Measurements from ENCODE around the gene OR8G1. TPM values are rescaled to one million over a fixed set of nuclear protein-coding genes. Genes with fewer than 3 reads are reported as not detected.

Gene OR8G1
- total RNA-seq, 1 experiment from 2014 or later, result not detected

GRCh38 chr11:124199702-124200101 lies 41.2 kb upstream of the OR8G1 start:
- DNase-seq (ENCODE audit: low read depth, low spot score) (no peak), ATAC-seq (no peak)
- ChIA-PET POLR2A (no interaction called here), CTCF (no interaction called here)
- Histone ChIP-seq H3K4me3 (ENCODE audit: low read depth in 2 of 2, low read length in 2 of 2) (no peak overlapping the region), H3K9me3 (ENCODE audit: control insufficient read depth, insufficient read depth, low read depth, low read length) (no peaks in the 10 kb centered on the region), H3K27me3 (ENCODE audit: control insufficient read depth, insufficient read depth, low read length) (no peaks in the 10 kb centered on the region), H3K27ac (ENCODE audit: low read length) (no peak overlapping the region), H3K36me3 (ENCODE audit: control insufficient read depth, insufficient read depth, low read length) (no peaks in the 10 kb centered on the region), H3K4me1 (ENCODE audit: control insufficient read depth, insufficient read depth, low read length) (no peaks in the 10 kb centered on the region)
- BruUV-seq (replicated peaks), result no TSS peak
- intact Hi-C loops (cut with micrococcal nuclease; ENCODE audit: unreplicated experiment) (no loop called here), in situ Hi-C loops (cut with HindIII; ENCODE audit: low pct_unique_long_range_greater_than_20kb, low sequenced_read_pairs) (no loop called here)
- no peak for TF ChIP-seq CTCF (IDR thresholded peaks at IDR 0.05)
- no peak for TF ChIP-seq REST (IDR thresholded peaks at IDR 0.05; ENCODE audit: insufficient read depth in 1 of 2, low read depth in 2 of 2, low read length in 1 of 2)
- no peak for TF ChIP-seq POLR2AphosphoS5 (IDR thresholded peaks at IDR 0.05; ENCODE audit: low read depth, low read length)
- no peak for TF ChIP-seq SIN3A (IDR thresholded peaks at IDR 0.05; ENCODE audit: borderline replicate concordance, insufficient read depth, low read depth, low read length)
- no peak for TF ChIP-seq TCF7L2 (IDR thresholded peaks at IDR 0.05; ENCODE audit: low read depth, low read length)

GRCh38 chr11:124200671-124201070 lies 40.2 kb upstream of the OR8G1 start:
- intact Hi-C loops (cut with micrococcal nuclease; ENCODE audit: unreplicated experiment) (no loop called here), in situ Hi-C loops (cut with HindIII; ENCODE audit: low pct_unique_long_range_greater_than_20kb, low sequenced_read_pairs) (no loop called here)
- H3K9me3 ChIP-seq (ENCODE audit: control insufficient read depth, insufficient read depth, low read depth, low read length), result no peaks in the 10 kb centered on the region
- POLR2A ChIA-PET, result no interaction called here
- H3K27me3 ChIP-seq (ENCODE audit: control insufficient read depth, insufficient read depth, low read length), result no peaks in the 10 kb centered on the region
- H3K4me1 ChIP-seq (ENCODE audit: control insufficient read depth, insufficient read depth, low read length), result no peaks in the 10 kb centered on the region
- ATAC-seq, result no peak
- no peak overlapping the region for H3K4me3 ChIP-seq (ENCODE audit: low read depth in 2 of 2, low read length in 2 of 2)
- TF ChIP-seq CTCF (IDR thresholded peaks at IDR 0.05) (no peak), REST (IDR thresholded peaks at IDR 0.05; ENCODE audit: insufficient read depth in 1 of 2, low read depth in 2 of 2, low read length in 1 of 2) (no peak), SIN3A (IDR thresholded peaks at IDR 0.05; ENCODE audit: borderline replicate concordance, insufficient read depth, low read depth, low read length) (no peak), POLR2AphosphoS5 (IDR thresholded peaks at IDR 0.05; ENCODE audit: low read depth, low read length) (no peak), TCF7L2 (IDR thresholded peaks at IDR 0.05; ENCODE audit: low read depth, low read length) (no peak)
- no peak overlapping the region for H3K27ac ChIP-seq (ENCODE audit: low read length)
- no peaks in the 10 kb centered on the region for H3K36me3 ChIP-seq (ENCODE audit: control insufficient read depth, insufficient read depth, low read length)
- no TSS peak for BruUV-seq (replicated peaks)
- no peak for DNase-seq (ENCODE audit: low read depth, low spot score)
- CTCF ChIA-PET, result no interaction called here

Measured in Panc1 (cell line).